Measurements from ENCODE around the gene EPM2A.

GRCh38 chr6:145694083-145694737 lies 41.1 kb downstream of the EPM2A start:
- TF ChIP-seq TAF1 (IDR thresholded peaks at IDR 0.05; ENCODE audit: low read depth, low read length) (no peak), POLR2A (IDR thresholded peaks at IDR 0.05; ENCODE audit: low read depth, low read length) (no peak), SPI1 (IDR thresholded peaks at IDR 0.05; ENCODE audit: low read depth, low read length) (no peak), POLR2AphosphoS5 (IDR thresholded peaks at IDR 0.05; ENCODE audit: low read depth, low read length) (no peak), POU2F2 (IDR thresholded peaks at IDR 0.05; ENCODE audit: low read depth, low read length) (no peak)

Measured in GM12891 (cell line).